ES-I3 (cell line): ENCODE measurements around the gene SLC22A1.

Source experiments
- H3K36me3 ChIP-seq: 2 replicates; pipeline ENCODE4 v1.6.1; 2013; ENCODE audit warnings: mild to moderate bottlenecking, low read length, control low read depth, moderate library complexity; ENCODE audit not compliant: insufficient read depth
- H3K4me1 ChIP-seq: 2 replicates; pipeline ENCODE4 v1.6.1; 2013; ENCODE audit warnings: mild to moderate bottlenecking, control low read depth, low read length; ENCODE audit not compliant: insufficient read depth
- H3K9ac ChIP-seq: 2 replicates; pipeline ENCODE4 v1.6.1; 2013; ENCODE audit warnings: low read depth, mild to moderate bottlenecking, low read length, moderate library complexity
- H3K9me3 ChIP-seq: 2 replicates; pipeline ENCODE4 v1.6.1; 2013; ENCODE audit warnings: mild to moderate bottlenecking, low read length, moderate library complexity; ENCODE audit not compliant: control insufficient read depth, insufficient read depth

SLC22A1 gene

DNA sequence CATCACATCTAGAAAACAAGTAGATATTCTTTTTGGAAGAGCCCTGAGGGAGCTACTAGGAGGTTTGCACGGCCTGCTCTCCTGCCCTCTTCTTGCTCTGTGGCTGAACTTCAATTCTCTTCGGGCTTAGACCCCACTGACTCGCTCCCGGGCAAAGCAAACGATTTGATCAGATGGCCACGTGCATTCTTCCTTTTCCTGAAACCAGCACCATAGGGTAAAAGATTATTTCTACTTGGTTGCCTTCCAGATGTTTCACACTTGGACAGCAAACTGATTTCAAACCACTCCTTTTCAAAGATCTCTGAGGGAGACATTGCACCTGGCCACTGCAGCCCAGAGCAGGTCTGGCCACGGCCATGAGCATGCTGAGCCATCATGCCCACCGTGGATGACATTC is at the start of gene SLC22A1:
Gene SLC22A1, plus strand, starts transcription at position 258 of the 400 bp plus-strand sequence. Its CDS starts 121 bp downstream, at position 379.
- peaks cover 8% of the 10 kb centered on the region for H3K9me3 ChIP-seq
- no peaks in the 10 kb centered on the region for H3K36me3 ChIP-seq
- H3K9ac ChIP-seq: no peak within 1 kb of the TSS
- no peaks in the 10 kb centered on the region for H3K4me1 ChIP-seq

DNA sequence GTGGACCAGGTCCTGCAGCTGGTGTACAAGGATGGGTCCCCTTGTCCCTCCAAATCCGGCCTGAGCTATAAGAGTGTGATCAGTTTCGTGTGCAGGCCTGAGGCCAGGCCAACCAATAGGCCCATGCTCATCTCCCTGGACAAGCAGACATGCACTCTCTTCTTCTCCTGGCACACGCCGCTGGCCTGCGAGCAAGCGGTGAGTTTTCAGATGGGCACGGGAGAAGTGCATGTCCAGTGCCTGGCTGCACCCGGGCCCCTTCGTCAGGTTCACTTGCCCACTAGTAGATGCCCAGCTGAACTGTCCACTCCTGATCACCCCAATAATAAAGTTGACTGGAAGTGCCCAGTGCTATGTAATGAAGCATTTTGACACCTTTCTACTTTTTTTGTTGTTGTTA is 48.3 kb upstream of the SLC22A1 start:
- Histone ChIP-seq H3K9me3 (no peaks in the 10 kb centered on the region), H3K4me1 (no peaks in the 10 kb centered on the region), H3K9ac (no peak overlapping the region), H3K36me3 (peaks cover 15% of the 10 kb centered on the region)

DNA sequence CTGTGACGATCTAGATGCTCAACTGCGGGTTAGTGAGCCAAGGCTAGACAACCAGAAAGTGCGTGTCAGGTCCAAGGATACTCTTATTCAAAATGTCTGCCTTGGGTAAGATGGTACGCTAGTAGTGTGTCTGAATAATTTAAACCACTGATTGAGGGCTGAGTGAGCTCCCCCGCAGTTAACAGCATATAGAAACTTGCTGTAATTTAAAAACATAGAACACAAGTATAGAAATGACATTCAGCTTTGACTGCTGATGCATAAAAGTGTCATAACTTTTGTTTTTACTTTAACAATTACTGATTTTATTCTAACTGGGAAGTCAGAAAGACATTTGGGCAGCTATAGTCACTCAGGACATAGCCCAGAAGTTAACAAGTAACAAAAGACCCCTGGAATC is 45.6 kb upstream of the SLC22A1 start:
- Histone ChIP-seq H3K4me1 (no peaks in the 10 kb centered on the region), H3K36me3 (peaks cover 17% of the 10 kb centered on the region), H3K9ac (no peak overlapping the region), H3K9me3 (peaks cover 3% of the 10 kb centered on the region; the same call in 1 of the 2 replicates)

DNA sequence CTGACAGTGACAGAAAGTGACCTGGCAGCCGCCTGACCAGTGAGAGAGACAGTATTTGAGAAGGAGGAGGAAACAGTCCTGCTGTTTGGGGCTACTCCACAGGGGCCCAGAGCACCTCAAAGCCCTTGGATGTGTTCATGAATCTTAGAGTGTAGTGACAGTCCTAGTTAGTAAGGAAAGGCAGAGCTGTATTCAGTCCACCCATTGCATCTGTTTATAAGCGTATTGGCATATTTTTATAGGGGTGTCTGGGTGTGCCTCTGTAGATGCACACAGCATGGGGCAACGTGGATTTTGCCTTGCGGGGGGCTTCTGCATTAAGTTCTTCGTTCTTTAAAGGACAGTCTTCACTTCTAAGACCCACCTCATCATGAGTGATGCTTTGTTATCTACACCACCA is 44.6 kb upstream of the SLC22A1 start:
- no peaks in the 10 kb centered on the region for H3K4me1 ChIP-seq
- peaks cover 17% of the 10 kb centered on the region for H3K36me3 ChIP-seq
- peaks cover 3% of the 10 kb centered on the region; the same call in 1 of the 2 replicates for H3K9me3 ChIP-seq
- H3K9ac ChIP-seq: no peak overlapping the region

DNA sequence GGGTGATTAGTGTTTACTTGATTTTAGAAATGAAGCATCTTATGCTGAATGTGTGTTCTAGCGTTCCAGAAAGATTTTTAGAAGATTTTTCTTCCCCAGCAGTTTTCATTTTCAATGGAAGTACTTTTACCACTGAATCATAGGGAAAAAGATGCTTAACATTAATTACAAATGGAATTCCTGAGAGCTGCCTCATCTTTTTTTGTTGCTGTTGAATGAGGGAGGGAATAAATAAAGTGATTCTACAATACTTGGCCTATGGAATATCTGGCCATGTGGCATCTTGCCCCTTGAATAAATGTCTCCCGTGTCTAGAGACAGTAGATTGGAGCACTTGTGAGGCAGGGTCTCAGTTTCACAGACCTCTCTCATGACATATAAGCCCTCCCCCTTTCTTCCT is 44.1 kb upstream of the SLC22A1 start:
- no peaks in the 10 kb centered on the region for H3K4me1 ChIP-seq
- H3K36me3 ChIP-seq: peaks cover 17% of the 10 kb centered on the region
- peaks cover 3% of the 10 kb centered on the region; the same call in 1 of the 2 replicates for H3K9me3 ChIP-seq
- H3K9ac ChIP-seq: no peak overlapping the region

DNA sequence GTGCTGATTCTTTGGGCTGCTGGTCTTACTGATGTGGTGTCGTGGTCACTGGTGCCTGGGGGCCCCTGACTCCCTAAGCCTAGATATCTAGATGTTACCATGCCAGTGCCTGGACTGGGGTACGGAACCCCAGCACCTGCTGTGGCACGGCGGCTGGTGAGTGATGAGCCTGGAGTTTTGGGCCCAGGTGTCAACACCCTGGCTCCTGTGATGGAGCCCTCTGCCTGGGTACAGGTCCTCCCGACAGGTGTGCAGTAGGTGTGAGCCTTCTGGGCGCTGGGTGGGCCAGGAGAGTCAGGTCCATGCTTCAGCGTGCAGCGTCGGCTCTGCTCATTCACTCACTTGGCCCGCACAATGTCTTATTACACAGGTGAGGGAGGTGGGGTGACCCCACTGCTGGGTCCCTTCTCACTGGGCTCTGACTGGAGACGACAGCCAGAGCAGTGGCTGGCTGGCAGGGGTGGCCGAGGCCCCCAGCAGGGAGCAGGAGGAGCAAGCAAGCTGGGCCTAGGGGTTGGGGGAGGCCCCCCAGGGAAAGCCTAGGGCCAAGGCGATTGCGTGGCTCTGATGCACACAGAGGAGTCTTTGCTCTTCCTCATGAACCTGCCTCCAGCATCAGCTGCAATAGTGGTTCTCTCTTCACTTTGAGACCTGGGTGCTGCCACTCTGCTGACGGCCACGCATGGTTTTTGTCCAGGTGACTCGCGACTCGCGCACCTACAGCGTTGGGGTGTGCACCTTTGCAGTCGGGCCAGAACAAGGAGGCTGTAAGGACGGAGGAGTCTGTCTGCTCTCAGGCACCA is 42.5 kb upstream of the SLC22A1 start:
- no peak overlapping the region for H3K9ac ChIP-seq
- peaks cover 18% of the 10 kb centered on the region for H3K36me3 ChIP-seq
- peaks cover 3% of the 10 kb centered on the region; the same call in 1 of the 2 replicates for H3K9me3 ChIP-seq
- no peaks in the 10 kb centered on the region for H3K4me1 ChIP-seq

DNA sequence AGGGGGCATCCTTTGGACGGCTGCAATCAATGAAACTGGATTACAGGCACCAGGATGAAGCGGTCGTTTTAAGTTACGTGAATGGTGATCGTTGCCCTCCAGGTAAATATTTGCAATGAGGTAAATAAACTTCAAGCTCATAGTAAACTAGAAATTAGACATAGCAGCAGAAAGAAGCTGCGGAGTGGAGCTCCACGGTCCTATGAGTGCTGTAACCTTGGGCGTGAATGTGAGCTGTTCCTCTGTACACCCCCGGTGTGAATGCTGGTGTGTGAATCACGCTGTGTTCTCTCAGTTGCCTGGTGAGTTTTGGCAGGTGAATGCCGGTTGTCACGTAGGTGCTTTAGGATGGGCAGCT is 42.0 kb upstream of the SLC22A1 start:
- Histone ChIP-seq H3K36me3 (peaks cover 21% of the 10 kb centered on the region), H3K9me3 (peaks cover 3% of the 10 kb centered on the region; the same call in 1 of the 2 replicates), H3K4me1 (no peaks in the 10 kb centered on the region), H3K9ac (no peak overlapping the region)

DNA sequence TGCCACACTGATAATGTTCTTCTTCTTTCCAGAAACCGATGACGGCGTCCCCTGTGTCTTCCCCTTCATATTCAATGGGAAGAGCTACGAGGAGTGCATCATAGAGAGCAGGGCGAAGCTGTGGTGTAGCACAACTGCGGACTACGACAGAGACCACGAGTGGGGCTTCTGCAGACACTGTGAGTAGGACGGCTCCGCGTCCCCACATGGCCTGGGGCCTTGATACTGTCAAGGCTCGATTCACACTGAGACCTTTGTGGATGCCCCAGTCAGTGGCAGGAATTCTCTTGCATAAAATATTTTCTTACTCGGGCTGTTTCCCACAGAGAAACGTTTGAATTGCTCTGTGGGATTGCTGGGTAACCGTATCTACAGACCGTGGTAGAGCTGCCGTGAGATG is 41.5 kb upstream of the SLC22A1 start:
- Histone ChIP-seq H3K36me3 (peaks cover 24% of the 10 kb centered on the region), H3K9me3 (peaks cover 3% of the 10 kb centered on the region; the same call in 1 of the 2 replicates), H3K4me1 (no peaks in the 10 kb centered on the region), H3K9ac (no peak overlapping the region)

DNA sequence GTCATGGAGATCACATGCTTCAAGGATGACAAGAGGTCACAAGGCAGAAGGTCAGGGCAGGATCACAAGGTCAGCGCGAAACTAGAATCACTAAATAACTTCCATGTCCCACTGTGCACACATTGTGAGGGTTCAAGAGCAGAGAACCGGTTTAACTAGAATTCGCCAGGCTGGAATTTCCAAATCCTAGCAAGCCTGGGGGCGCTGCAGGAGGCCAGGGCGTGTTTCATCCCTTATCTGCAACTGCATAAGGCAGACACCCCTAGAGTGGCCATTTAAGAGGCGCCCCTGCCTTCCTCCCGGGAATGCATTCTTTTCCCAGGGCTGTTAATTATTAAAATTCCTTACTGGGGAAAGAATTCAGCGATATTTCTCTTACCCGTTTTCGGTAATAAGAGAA is 40.2 kb upstream of the SLC22A1 start:
- H3K9me3 ChIP-seq: peaks cover 3% of the 10 kb centered on the region; the same call in 1 of the 2 replicates
- H3K36me3 ChIP-seq: peaks cover 21% of the 10 kb centered on the region
- H3K4me1 ChIP-seq: no peaks in the 10 kb centered on the region
- H3K9ac ChIP-seq: no peak overlapping the region

DNA sequence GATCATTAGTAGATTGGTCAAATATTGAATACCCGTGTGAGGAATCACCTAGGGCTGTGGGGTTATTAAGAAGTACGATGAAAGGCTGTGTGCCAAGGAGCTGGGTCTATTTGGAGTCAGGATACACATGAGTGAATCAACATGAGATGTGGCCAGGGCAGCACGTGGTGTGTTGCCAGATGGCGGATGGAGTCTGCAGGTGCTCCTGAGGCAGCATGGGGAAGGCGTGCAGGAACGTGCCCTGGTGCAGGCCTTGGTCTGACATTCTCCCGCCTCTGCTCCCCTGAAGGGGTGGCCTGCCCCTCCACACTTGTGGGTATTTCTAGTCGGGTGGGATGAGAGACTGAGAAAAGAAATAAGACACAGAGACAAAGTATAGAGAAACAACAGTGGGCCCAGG is 39.0 kb upstream of the SLC22A1 start:
- no peak overlapping the region for H3K9ac ChIP-seq
- H3K9me3 ChIP-seq: peaks cover 3% of the 10 kb centered on the region; the same call in 1 of the 2 replicates
- no peaks in the 10 kb centered on the region for H3K4me1 ChIP-seq
- H3K36me3 ChIP-seq: peaks cover 18% of the 10 kb centered on the region

DNA sequence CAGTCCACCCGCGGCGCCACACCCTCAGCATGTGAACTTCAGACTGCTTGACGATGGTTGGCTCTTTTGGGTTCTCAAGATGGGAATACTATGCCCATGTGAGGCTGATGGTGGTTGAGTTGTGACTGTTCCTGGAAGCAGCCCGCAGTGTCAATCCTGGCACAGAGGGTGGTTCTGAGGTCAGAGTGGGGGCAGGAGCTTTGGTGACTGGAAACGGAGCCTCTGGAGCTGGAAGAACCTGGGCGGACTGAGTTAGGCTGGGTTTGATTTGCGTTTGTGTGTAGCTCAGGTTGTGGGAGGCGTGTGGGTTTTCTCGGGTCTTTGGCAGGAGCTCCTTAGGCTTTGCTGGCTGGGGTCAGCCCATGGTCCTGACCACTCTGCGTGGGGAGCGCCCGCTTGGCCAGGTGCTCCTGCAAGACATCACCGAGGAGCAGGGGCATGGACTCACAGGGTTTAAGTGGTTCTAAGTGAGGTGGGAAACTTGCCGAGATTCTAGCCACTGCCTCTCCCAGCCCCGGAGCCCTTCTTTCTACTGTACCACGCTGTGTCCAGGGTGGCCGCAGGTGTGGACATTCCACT is 37.3 kb upstream of the SLC22A1 start:
- Histone ChIP-seq H3K4me1 (no peaks in the 10 kb centered on the region), H3K9me3 (peaks cover 3% of the 10 kb centered on the region; the same call in 1 of the 2 replicates), H3K36me3 (peaks cover 21% of the 10 kb centered on the region; the same call in 1 of the 2 replicates), H3K9ac (no peak overlapping the region)

DNA sequence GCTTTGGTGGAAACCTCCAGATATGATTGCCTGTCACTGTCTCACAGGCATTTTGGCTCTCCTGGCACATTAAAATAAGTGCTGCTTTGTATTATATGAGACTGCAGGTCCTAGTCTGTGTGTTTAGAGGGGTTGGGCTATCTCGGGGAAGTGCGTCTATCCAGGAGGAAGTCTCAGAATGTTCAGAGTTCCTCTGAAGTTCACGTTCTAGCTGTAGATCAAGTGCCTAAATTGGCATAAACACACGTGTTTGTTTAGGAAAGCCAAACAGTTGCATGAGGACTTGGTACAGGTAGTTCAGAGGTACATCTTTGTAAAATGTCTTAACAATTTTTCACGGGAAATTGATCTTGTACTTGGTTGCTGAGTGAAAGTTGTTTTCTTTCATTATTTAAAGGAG is 36.4 kb upstream of the SLC22A1 start:
- peaks cover 28% of the 10 kb centered on the region for H3K36me3 ChIP-seq

DNA sequence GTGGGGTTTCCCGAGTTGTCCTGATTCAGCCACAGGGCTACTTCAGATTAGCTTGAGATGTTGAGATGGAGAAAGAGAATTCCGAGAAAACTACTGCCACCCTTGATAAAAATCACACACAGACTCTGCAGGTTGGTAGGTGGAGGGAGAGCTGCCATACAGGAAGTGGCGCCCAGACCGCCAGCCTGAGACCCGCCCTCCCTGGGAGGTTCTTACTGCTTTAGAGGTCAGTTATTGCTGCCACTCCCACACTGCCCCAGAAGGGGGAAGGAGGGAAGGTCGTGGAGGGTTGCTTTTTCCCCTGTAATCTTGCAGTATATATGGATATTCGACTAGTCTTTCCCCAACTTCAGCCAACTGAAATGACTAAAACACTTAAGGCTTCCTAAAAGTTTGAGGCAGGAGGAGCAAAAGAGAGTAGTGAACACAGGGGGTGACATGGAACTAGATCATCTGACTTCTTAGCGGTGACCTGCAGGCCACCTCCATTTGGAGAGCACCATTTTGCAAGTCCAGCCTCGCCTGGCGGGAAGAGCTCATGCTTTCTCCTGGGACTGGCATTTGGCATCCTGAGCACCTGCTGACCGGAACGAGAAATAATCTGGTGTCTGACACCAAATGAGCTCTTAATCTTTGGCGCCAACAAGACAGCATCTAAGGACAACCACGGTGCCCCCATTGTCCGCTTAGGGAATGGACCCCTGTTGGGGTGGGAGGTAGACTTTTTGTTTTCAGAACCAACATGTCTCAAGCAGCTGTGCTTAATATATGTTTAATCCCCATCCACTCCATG is 35.7 kb upstream of the SLC22A1 start:
- Histone ChIP-seq H3K9ac (no peak overlapping the region), H3K9me3 (no peaks in the 10 kb centered on the region), H3K4me1 (no peaks in the 10 kb centered on the region), H3K36me3 (peaks cover 25% of the 10 kb centered on the region)

More for the DNA sequence above, 36.4 kb upstream of the SLC22A1 start:
- H3K9ac ChIP-seq: no peak overlapping the region
- no peaks in the 10 kb centered on the region for H3K4me1 ChIP-seq
- H3K9me3 ChIP-seq: no peaks in the 10 kb centered on the region

DNA sequence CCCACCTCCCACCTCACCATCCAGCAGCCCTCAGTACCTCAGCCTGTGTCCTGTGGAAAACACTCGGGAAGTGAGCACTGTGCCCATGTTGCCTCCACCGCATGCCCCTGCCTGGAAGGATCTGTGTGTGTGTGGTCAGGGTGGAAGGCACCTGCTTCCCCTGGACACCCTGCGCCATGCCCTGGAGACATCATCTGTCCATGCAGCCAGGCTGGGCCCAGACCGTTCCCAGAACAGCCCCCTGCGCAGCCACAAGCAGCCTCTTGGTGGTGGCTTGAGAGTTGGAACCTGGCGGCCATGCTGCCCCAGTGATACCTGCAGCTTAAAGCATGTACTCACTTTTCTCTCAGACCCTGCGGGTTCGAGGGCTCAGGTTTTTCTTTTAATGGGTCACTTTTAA is 34.9 kb upstream of the SLC22A1 start:
- Histone ChIP-seq H3K4me1 (no peaks in the 10 kb centered on the region), H3K9ac (no peak overlapping the region), H3K9me3 (no peaks in the 10 kb centered on the region), H3K36me3 (peaks cover 25% of the 10 kb centered on the region)
